Caki2 (cell line): Measurements from ENCODE around the gene RAD50. TPM values are rescaled to one million over a fixed set of nuclear protein-coding genes. Genes with fewer than 3 reads are reported as not detected.
"Not testable (repeated sequence)": the region's sequence is repeated elsewhere in the genome, so short reads cannot be mapped to it uniquely, and the experiment has no call there.

Experiments used
- DNase-seq: peaks from one replicate; pipeline ENCODE4 v3.0.0-alpha.2; 2015; ENCODE audit warnings: low read depth
- in situ Hi-C: cut with HindIII; loops from 2 replicates; pipeline ENCODE4 v1.10.0; 2016; ENCODE audit warnings: low sequenced_read_pairs, low pct_unique_long_range_greater_than_20kb, mixed read lengths
- total RNA-seq: library from RNA; depleted of rRNA; stranded (reverse); fragments of >200 nt; shearing (Covaris generic); gene quantifications from 2 replicates; pipeline ENCODE4 v1.2.3, GENCODE V29; 2014; ENCODE audit warnings: low replicate concordance

RAD50 gene
- total RNA-seq, 1 experiment from 2014 or later = 19.6 TPM

DNA sequence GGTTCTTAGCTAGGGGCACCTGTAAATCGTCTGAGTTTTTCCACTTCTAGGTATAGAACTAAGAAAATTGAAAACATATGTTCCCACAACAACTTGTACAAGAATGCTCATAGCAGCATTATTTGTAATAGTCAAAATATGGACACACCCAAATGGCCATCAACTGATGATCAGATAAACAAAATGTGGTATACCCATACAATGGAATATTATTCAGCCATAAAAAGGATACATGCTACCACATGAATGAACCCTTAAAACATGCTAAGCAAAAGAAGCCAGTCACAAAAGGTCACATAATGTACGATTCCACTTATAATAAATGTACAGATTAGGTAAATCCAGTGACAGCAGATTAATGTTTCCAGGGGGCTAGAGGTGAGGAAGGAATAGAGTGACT is 55.2 kb downstream of the RAD50 start:
- no peak for DNase-seq
- in situ Hi-C loops = no loop called here

DNA sequence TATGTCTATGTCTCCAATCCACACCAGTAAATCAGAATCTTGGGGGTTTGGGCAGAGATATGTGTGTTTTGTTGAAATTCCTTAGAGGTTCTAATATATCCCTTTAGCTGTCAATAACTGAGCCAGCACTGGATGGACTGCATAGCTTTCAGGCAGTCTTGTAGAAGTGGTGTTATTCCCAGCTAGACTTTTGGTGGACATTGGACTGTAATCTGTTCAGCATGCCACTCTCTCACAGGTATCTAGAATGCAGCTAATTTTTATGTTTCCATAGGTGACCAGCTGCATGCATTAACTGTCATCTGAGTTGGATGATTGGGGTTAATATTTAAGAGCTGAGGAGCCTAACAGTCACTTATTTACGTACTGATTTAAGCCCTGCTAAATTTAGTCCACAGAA is 56.1 kb downstream of the RAD50 start:
- no peak for DNase-seq
- in situ Hi-C loops = no loop called here

DNA sequence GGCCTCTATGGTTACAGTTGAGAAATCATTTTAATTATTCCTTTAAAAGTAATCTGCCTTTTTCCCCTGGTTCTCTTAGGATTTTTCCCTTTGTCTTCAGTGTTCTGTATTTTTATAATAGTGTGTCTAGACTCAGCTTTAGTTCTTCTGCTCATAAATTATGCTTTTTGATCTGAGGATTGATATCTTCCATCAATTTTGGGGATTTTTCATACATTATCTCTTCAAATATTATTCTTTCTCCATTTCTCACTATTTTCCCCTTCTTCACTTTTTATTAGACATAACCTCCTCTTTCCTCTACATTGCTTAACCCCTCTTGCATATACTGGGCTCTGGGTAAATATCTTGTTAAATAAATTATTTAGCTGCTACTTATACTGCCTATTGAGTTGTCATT is 64.9 kb downstream of the RAD50 start:
- in situ Hi-C loops = no loop called here

DNA sequence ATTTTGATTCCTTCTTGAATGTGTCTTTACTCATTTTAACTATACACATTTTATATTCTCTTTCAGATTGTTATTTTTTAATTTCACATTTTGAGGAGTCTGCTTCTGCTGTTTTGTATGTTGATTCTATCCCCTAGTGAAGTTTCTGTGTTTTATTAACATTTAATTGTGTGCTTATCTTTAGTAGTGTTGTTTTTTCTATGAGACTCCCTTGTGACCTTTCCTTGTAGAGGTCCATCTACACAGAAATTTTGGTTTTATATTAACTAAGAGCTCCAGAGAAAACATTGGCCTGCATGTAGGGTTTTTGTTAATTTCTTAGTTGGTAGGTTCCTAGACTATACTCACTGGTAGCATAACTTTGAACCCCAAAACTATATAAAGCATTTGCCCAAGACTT is 65.8 kb downstream of the RAD50 start:
- in situ Hi-C loops = no loop called here
- peak; percentile 60 for DNase-seq

More for the DNA sequence above, 64.9 kb downstream of the RAD50 start:
- no peak for DNase-seq

DNA sequence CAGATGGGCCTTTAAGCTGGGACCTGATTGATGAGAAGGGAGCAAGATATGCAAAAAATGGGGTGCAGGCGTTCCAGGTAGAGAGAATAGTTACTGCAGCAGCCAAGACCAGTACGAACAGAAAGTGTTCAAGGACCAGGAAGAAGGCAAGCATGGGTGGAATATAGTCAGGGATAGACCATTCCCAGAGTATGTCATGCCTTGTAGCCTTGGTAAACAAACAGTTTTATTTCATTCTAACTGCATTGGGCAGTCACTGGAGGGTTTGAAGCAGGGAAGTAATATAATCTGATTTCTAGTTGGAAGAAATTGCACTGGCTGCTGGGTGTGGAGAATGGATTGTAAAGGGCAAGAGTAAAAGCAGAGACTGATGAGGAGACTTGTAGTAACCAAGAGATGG is 70.7 kb downstream of the RAD50 start:
- in situ Hi-C loops = no loop called here
- DNase-seq = no peak

DNA sequence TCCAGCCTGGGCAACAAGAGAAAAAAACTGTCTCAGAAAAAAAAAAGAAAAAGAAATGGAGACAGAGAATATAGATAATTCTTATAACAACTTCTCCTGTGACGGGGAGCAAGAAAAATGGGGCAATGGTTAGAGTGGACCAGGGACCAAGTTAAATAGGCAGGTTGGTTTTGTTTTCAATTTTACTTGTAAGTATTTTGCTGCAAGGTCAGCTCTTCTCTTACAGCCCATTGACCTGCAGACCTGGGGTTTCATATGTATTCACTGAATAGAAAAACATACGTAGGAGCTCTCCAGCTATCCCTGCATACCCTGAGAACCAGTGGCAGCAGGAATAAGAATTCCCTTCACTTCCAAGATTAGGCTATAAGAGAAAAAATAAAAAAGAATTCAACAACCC is 72.0 kb downstream of the RAD50 start:
- in situ Hi-C loops = no loop called here
- no peak for DNase-seq

DNA sequence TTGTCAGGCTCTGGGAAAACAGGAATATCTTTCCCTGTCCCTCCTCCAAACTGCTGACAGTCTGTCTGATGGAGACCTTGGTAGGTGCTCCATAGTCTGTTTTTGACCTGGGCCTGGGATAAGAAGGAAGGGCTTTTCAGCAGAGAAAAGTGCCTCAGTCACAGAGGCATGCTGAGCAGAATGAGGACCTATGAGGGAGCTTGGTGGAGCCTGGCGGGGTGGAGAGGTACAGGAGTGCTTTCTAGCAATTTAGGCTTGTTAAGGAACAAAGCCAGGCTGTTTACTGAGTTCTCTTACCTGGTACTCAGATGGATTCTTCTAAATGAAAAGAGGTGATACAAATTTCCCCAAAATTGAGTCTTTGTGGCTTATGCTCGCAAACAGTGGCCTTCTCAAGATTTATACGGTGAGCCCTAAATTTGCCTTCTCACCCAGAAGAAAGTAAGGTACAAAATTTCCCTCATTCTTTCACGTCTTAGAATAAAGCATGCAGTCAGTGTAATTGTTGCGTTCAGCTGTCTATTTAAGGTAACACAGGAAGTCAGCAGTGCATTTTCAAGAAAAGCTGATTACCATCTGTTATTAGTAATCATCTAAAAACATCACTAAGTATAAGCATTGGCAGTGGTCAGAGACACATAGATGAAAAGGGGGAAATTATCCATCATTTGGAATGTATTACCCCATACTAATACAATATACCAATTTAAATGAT is 72.6 kb downstream of the RAD50 start:
- in situ Hi-C loops = no loop called here
- no peak for DNase-seq

DNA sequence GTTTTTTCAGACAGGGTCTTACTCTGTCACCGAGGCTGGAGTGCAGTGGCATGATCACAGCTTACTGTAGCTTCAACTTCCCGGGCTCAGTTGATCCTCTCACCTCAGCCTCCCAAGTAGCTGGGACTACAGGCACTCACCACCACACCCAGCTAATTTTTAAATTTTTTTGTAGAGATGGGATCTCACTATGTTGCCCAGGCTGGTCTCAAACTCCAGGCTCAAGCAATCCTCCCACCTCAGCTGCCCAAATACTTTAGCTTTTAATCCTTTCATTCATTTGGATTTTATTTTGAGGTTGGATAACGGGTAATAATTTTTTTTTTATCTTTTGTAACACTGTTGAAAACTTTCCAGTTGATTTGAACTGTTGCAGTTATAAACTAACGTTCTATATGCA is 76.8 kb downstream of the RAD50 start:
- DNase-seq, in situ Hi-C loops: not testable (repeated sequence)

DNA sequence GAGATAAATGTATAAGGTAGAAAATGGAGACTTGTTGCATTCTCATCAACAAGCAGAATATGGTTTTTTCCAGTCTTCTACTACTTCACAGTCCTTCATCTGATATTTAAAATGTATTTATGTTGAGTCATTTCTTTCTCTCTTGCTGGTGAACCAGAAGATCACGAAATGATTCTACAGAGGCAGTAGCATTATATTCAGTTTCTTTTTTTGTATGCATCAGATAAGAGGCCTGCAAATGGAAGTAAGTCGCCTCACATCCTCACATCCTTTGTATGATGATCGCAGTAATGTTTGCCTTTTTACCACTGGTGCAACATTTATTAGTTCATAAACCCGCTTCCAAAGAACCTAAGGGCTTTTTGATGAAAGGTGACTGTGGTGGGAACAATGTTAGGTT is 79.1 kb downstream of the RAD50 start:
- in situ Hi-C loops = no loop called here

DNA sequence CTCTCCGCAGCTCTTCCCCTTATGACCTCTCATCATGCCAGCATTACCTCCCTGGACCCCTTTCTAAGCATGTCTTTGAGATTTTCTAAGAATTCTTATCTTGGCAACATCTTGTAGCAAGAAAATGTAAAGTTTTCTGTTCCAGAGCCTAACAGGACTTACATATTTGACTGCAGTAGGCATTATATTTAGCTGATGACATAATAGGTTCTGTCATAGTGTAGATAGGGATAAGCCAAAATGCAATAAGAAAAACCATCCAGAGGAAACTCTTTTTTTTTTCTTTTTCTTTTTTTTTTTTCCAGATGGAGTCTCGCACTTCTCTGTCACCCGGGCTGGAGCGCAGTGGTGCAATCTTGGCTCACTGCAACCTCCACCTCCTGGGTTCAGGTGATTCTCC is 80.5 kb downstream of the RAD50 start:
- no peak for DNase-seq
- in situ Hi-C loops = no loop called here

More for the DNA sequence above, 79.1 kb downstream of the RAD50 start:
- no peak for DNase-seq

DNA sequence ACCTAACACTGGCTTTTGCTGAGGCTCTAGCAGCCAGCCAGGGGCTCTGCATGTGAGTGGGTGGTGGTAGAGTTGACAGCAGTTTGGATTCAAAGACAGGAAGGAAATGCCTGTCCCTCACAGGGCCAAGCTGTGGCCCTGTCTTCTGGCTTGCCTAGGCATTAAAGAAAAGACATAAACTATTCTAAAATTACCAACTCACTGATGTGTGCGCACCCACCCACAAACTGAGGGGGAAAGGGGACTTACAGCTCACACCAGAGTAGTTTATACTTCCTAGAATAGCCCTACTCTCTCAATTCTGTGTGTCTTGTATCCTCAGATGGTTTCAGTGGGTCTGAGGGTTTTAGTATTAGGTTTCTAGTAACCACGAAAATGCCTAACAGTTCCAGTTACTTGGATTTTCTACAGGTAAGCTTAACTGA is 82.9 kb downstream of the RAD50 start:
- in situ Hi-C loops = no loop called here
- DNase-seq = no peak

DNA sequence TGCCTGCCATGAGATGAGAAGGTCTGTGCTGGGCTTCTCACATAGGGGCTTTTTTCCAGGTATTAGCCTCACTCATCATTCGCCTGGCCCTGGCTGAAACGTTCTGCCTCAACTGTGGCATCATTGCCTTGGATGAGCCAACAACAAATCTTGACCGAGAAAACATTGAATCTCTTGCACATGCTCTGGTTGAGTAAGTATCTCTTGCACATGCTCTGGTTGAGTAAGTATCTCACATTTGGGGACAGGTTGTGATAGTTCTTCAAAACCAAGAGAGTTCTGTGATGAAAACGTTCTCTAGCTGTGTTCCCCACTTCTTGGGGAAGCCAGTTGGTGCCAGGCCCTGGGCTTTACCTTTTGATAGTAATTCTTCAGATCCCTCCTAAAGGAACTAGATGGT is 83.8 kb downstream of the RAD50 start:
- in situ Hi-C loops = no loop called here
- no peak for DNase-seq

DNA sequence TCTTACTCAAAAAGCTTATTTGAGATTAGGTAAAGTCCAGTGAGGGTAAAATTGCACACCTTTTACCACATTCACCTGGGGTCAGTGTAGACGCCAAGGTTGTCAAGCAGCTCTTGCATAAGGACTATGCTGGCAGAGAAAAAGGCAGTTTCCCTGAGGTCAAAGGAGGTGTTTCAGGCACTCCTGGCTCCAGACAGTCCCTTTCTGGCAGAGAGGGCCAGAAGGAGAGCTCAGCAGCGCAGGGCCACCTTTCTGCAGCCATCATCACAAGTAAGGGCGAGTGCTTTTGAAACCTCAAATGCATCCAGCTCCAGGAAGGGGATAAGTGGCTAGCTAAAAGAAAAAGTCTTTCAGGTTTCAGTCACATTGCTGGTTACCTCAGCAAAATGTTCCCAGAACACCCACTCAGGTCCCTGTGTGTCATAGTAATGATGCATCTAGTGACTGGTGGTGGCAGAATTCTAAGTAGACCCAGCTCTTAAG is 84.5 kb downstream of the RAD50 start:
- DNase-seq = no peak
- in situ Hi-C loops = no loop called here

DNA sequence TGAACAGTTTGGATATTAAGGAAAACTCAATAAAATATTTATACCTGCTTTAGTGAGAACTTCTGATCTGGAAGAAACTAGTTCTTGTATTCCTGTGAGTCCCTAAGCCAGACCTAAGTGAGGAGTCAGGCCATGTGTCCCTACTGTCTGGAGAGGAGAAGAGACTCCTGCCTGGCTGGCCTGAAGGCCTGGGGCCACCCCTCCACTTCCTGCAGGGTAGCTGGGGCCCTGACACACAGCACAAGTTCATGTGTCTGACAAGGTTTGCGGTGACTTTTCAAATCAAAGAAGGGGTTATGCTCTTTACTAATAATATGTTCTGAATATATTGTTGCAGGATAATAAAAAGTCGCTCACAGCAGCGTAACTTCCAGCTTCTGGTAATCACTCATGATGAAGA is 85.1 kb downstream of the RAD50 start:
- DNase-seq = no peak
- in situ Hi-C loops = no loop called here

DNA sequence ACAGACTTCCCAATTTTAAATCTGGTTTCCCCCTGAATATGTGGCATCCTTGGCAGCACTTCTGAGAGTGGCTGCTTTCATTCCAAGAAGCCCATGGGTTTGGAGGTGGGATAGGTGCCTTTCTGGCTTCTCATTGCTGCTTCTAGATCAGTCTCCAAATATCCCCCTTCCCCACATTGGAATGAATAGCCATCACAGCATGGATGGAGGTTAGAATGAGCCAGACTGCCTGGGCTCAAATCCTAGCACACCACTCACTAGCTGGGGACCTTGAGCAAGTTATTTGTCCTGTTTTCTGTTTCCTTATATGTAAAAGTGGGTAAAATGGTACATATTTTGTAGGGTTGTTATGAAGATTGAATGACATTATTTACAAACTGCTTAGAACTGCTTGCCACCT is 87.4 kb downstream of the RAD50 start:
- DNase-seq = no peak
- in situ Hi-C loops = no loop called here

DNA sequence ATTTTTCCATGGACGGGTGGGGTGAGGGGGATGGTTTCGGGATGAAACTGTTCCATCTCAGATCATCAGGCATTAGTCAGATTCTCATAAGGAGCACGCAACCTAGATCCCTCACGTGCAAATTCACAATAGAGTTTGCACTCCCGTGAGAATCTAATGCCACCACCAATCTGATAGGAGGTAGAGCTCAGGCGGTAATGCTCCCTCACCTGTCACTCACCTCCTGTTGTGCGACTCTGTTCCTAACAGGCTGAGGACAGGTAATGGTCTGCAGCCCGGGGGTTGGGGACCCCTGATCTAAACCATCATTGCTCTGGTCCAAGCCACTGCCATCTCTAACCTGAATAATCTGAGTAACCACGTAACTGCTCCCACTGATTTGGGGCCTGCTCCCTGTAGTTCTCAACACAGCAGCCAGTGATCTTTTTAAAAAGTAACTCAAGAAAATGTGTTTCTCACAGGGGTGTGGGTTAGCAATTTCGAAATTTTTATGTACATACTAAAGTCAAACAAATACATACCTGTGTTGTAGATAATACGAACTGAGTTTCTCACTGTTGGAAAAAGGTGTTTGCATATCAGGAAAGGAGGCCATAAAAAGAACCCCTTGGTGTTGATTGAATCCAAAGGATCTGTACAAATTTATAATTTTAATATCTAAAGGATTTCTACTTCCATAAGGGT is 89.9 kb downstream of the RAD50 start:
- in situ Hi-C loops = no loop called here
- DNase-seq = no peak

DNA sequence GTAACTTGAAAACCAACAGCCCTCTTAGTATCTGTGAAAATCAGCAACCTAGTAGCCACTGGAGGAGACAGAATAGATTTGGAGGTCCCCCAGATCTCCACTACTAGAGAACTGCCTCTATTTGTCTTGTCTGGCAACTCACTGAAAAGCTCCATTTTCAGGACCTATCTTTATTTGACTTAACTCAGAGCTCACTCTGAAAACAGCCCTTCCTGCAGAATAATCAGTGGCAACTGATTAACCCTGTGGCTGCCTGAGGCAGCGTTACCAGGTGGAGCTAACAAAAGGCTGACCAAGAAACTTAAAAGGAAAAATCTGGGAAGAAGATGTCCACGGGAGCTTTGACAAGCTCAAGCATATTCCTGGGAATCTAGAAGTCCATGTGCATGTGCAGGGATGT is 90.7 kb downstream of the RAD50 start:
- in situ Hi-C loops = no loop called here
- DNase-seq = no peak

DNA sequence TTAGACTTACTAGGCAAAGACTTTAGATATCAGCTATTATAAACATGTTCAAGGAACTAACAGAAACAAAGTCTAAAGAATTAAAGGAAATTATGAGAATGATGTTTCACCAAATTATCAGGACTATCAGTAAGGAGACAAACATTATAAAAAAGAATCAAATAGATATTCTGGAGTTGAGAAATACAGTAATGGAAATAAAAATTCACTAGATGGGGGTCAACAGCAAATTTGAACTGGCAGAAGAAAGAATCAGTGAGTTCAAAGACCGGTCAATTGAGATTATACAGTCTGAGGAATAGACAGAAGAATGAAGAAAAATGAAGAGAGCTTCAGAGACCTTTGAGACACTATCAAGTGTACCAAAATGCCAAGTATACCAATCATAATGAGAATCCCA is 91.6 kb downstream of the RAD50 start:
- DNase-seq = no peak
- in situ Hi-C loops = no loop called here

DNA sequence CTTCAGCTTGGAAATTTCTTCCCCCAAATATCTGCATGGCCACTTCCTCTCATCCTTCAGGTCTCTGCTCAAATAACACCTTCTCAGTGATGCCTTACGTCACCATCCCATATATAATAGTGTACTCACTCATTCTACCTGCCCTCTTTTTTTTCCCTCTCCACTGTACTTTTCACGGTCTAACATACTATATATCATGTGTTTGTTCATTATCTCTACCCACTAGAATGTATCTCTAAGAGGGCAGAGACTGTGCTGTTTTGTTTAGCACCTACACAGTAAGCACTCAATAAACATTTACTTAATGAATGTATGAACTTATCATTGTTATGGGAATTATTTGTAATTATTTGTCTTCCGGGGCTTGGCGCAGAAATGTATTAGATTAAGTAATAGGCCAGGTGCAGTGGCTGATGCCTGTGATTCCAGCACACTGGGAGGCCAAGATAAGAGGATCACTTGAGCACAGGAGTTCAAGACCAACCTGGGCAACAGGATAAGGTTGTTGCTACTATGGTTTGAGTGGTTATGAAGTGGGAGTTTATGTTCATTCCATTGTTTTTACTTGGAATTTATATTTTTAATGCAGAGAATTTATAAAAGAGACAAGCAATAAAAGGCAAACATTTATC is 95.2 kb downstream of the RAD50 start:
- DNase-seq = no peak
- in situ Hi-C loops = no loop called here
